Testis (tissue), 2 donors: ENCODE results near the gene BSCL2.

ENCODE experiments used
- POLR2A ChIP-seq: fragments of 450-650 bp; IDR thresholded peaks from one replicate; pipeline ENCODE4 v1.6.1; 2017; ENCODE audit warnings: antibody characterized with exemption, mild to moderate bottlenecking, moderate library complexity
- TF ChIP-seq, protein P1 (sequence below), 3 experiments: fragments of 450-650 bp in 2 of 3; fragments of 200-600 bp in 1 of 3; sonication (generic) in 1 of 3; IDR thresholded peaks; one replicate each; pipeline ENCODE4 v1.5.1; 2016 to 2019; ENCODE audit warnings: antibody characterized with exemption in 3 of 3, mild to moderate bottlenecking in 2 of 3, moderate library complexity in 1 of 3

GRCh38 chr11:62709247-62710000, 2.2 kb upstream of the BSCL2 start:
- TF ChIP-seq POLR2A = no peak
- TF ChIP-seq, protein P1, sequence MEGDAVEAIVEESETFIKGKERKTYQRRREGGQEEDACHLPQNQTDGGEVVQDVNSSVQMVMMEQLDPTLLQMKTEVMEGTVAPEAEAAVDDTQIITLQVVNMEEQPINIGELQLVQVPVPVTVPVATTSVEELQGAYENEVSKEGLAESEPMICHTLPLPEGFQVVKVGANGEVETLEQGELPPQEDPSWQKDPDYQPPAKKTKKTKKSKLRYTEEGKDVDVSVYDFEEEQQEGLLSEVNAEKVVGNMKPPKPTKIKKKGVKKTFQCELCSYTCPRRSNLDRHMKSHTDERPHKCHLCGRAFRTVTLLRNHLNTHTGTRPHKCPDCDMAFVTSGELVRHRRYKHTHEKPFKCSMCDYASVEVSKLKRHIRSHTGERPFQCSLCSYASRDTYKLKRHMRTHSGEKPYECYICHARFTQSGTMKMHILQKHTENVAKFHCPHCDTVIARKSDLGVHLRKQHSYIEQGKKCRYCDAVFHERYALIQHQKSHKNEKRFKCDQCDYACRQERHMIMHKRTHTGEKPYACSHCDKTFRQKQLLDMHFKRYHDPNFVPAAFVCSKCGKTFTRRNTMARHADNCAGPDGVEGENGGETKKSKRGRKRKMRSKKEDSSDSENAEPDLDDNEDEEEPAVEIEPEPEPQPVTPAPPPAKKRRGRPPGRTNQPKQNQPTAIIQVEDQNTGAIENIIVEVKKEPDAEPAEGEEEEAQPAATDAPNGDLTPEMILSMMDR (IDR thresholded peaks at IDR 0.05) = no peak
